Posterior cingulate gyrus (tissue), 11 donors: ENCODE measurements around the gene BPNT1.

Source experiments
- DNase-seq, 10 donors: peaks; one replicate each; pipeline versions ENCODE4 v3.0.0 to v3.0.0-alpha.2; 2020 to 2021; ENCODE audit warnings: mixed read lengths in 3 of 10
- intact Hi-C: fragments of 100-400 bp; cut with DNase I; formaldehyde crosslinking; loops from one replicate; pipeline ENCODE4 v1.15.1; 2023

The BPNT1 gene

GRCh38 chr1:220019071-220019470, 70.5 kb downstream of the BPNT1 start:
- intact Hi-C loops, result no loop called here
- DNase-seq, result no peak

DNA sequence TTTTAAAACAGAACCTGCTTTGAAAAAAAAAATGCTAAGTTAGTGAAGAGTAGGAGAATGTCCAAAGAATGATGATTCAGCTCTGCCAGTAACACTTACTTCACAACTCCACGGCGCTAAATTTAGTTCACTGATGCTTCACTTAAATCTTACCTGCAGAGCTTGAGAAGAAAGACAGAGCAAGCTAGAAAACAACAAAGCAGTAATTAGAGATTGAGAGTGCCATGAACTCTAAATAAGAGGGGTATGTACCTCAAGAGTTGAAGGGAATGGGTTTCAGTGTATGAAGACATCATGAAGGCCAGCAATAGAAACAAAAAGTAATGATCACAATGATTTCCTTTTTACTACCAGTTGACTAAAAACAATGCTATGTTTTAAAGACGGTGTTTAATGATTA, 76.1 kb downstream of the BPNT1 start:
- intact Hi-C loops, result no loop called here
- DNase-seq, result no peak

DNA sequence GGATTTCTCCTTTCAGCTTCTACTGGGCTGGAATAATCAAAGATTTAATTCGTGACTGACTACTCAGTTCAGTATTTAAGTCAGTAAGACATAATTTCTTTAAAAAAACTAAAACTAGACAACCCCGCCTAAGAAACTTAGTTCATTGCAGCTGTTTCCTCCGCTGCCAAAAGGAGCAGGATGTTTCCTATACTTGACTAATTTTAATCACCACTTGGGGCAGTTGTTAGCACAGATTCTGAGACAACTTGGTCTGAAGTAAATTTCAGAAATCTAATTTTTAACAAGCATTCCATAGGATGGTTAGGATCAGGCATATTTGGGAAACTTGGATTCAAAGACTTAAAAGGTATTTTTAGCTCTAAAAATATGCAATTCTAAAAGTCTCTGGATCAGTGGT, 77.3 kb downstream of the BPNT1 start:
- intact Hi-C loops, result no loop called here
- no peak for DNase-seq

- intact Hi-C loops, result no loop called here
Measured at GRCh38 chr1:220011620-220012019, 78.0 kb downstream of the BPNT1 start.

More at GRCh38 chr1:220011620-220012019, 78.0 kb downstream of the BPNT1 start:
- DNase-seq, result no peak
